Activated CD4-positive, alpha-beta T cell treated with anti-CD3 and anti-CD28 coated beads for 24 hours (primary cell): ENCODE measurements around the gene ORC5.
"Not testable (repeated sequence)": the region's sequence is repeated elsewhere in the genome, so short reads cannot be mapped to it uniquely, and the experiment has no call there.

Experiments
- DNase-seq, 2 donors: peaks; one replicate each; pipeline ENCODE4 v3.0.0-alpha.2; 2020; ENCODE audit warnings: low read depth in 2 of 2

Gene ORC5

DNA sequence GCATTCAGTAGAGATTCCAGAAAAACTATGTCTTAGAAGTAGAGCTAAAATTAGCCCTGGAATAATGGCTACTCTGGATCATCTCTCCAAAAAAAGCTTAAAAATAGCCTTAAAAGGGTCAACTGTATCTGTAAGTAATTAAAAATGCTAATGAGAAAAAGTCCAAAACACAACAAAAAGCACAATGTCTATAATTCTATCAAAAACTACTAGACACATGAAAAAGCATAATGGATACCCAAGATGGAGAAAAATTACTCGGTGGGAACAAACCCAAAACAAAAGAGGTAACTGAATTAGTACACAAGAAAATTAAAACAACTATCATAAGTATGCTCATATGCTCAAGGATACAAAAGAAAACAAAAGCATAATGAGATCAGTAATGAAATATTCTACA is 15.4 kb downstream of the ORC5 start:
- DNase-seq: no peak

DNA sequence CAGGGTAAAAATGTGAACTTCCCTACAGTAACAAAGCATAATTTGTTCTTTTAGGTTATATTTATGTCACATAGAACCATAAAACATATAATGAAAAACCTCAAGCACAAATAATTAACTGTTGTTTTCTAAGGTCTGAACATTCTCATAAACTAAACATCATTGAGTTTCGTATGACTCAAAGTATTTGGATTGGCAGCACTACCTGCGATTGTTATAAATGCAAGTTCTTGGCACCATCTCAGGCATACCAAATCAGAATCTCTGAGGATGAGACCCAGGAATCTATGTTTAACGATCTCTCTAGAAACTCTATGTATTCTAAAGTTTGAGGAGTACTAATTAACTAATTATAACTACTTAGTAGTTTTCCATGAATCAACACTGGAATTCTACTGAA is 22.5 kb downstream of the ORC5 start:
- DNase-seq: no peak

- no peak for DNase-seq
Observed at GRCh38 chr7:104179178-104179577, 28.6 kb downstream of the ORC5 start.

- not testable (repeated sequence) for DNase-seq
Observed at GRCh38 chr7:104177565-104178083, 30.2 kb downstream of the ORC5 start.

- no peak for DNase-seq
Observed at GRCh38 chr7:104176332-104176731, 31.5 kb downstream of the ORC5 start.

DNA sequence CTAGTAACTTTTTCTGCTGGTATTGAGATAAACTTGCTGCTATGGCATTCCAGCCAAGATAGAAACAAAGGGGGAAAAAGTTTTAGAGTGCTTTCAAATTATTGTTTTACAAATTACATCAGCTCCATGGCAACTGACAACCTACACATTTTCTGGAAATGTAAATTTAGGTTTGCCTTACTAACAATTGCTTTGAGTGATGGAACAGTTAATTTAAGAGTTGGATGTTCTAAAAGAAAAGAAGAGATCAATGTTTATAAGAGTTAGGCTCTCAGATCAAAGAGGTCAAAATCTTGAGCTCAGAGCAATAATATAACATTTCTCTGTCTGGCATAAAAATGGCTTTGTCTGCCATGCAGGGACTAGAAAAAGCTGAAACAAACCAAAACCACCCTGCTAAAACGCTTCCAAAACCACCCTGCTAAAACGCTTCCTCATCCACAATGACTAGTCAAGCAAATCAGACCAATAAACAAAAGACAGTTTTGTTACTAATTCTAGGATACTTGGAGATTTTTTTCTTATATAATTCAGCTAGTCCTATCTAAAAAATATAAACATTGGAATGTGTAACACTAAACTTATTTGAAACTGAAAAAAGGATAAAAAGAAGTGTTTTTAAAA is 32.3 kb downstream of the ORC5 start:
- no peak for DNase-seq

GRCh38 chr7:104174798-104175197 is 33.0 kb downstream of the ORC5 start:
- no peak for DNase-seq

DNA sequence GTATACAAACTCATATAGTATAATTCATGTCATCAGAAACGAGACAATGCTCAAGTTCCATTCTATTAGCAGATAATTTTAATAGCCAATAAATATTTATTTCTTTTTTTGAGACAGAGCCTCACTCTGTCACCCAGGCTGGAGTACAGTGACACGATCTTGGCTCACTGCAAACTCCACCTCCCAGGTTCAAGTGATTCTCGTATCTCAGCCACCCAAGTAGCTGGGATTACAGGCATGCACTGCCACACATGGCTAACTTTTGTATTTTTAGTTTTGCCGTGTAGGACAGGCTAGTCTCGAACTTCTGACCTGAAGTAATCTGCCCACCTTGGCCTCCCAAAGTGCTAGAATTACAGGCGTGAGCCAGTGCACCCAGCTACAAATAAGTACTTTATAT is 45.7 kb downstream of the ORC5 start:
- DNase-seq: no peak

DNA sequence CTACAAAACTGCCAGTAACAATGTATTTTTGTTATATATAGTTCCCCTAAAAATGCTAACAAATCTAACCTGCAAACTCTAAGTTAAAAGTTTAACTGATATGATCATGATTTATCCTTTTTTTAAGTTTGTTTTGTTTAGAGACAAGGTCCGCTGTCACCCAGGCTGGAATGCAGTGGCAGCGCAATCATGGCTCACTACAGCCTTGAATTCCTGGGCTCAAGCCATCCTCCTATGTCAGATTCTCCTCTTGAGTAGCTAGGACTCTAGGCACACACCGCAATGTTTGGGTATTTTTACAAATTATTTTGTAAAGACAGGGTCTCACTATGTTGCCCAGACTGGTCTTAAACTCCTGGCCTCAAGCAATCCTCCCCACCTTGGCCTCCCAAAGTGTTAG is 46.6 kb downstream of the ORC5 start:
- no peak for DNase-seq

DNA sequence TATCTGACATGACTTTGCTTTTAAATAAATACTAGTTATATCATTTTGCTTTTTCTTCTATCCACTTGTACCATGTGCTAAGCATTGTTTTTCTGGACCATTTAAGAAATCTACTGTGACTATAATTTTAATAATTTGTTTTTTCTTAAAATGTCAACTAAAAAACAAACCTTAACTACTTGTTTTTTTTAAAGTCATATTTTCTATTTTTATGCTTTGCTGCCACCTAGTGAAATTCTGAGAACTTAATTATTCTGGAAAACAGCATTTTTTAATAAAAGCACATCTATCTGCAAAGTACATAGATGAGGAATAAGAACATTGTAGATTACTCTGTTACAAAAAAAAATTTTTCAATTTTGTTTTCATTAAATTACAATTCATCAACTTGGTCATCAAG is 47.4 kb downstream of the ORC5 start:
- DNase-seq: no peak

DNA sequence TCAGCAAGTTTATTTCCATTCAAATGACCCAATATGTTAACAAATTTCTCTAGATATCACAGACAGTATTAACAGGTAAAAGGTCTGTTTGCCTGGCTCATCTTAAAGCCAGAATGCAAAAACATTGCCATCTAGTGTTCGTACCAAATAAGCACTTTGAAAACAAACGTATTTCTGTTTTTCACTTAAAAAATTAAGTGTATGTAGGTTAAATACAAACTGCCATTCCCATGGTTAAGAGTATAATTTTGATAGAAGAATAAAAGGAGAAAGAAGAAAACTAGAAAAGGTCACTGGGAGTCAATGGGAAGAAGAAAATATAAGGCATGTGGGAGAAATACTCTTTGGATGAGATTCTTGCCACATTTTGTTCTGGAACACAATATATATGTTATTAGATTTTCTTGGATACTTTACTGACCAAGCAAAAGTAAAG is 51.0 kb downstream of the ORC5 start:
- no peak for DNase-seq

DNA sequence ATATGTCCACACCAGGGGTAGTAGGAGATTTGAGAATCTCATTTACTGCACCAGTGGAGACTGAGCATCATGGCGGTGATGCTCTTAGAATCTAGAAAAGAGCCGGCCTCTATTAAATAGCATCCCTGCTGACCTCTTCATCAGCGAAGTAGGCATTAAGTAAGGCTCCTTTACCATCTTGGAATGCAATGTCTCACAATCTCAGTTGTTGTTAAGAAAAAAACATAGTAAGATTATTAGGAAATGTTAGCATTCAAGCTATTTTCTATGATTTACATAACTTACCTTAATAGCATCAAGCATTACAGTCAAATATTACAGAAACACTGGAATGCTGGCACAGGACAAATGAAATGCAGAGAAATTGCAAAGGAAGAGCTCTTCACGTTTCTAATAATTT is 54.5 kb downstream of the ORC5 start:
- no peak for DNase-seq

DNA sequence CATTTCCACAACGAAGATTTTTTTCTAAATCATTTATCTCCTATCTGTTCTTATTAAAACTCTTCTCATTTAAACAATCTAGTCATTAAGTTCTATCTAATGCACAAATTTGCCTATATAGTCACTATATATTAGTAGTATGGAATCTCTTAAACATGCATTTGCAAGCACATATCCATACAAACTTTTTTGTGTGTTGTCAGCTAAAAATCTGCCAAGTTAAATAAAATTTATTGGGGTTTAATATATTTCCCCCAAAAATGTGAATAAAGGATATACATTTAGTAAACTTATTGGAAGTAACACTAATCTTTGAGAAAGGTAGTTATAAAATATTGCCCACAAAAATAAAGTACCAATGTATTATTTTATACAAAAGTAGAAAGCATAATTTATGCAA is 55.3 kb downstream of the ORC5 start:
- DNase-seq: no peak

- no peak for DNase-seq
Observed at GRCh38 chr7:104150470-104150869, 57.3 kb downstream of the ORC5 start.

DNA sequence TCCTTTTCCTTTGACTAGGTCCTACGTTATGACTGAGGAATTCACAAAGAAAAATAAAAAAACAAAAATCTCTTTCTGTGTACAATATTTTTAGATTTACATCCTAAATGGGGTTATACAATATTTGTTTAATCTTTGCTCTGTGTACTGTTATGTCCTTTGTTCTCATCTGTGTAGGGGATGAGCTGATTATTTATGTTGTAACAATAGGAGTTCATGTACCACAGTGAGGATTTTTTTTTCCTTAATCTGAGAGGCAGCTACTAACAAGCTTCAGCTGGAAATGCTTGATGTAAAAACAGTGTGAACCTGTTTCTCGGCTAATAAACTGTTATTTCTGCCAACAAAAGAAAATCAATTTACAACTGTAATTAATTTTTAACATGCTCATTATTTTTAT is 58.0 kb downstream of the ORC5 start:
- no peak for DNase-seq

DNA sequence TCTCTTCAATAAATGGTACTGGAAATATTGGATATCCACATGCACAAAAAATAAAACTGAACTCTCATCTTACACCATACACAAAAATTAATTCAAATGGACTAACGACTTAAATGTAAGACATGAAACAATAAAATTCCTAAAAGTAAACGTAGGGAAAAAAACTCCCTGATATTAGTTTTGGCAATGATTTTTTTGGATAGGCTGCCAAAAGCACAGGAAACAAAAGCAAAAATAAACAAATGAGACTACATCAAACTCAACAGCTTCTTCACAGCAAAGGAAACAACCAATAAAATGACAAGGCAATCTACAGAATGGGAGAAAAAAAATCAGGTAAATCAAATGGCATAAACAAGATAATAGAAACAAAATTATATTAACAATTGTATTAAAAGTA is 65.7 kb downstream of the ORC5 start:
- DNase-seq: no peak

DNA sequence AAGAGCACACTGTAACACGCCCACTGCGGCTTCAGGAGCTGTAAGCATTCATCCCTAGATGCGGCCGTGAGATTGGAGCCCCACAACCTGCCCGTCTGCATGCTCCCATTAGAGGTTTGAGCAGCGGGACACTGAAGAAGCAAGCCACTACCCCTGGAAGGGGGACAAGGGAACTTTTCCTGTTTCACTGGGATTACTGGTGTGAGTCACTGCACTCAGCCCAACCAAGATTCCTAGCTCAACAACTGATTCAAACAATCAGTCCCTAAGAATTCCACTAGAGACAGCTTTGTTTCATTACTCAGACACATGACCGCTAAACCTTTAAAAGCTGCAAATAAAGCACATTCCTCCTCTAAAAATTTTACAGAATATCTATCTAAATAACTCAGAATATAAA is 69.8 kb downstream of the ORC5 start:
- no peak for DNase-seq

DNA sequence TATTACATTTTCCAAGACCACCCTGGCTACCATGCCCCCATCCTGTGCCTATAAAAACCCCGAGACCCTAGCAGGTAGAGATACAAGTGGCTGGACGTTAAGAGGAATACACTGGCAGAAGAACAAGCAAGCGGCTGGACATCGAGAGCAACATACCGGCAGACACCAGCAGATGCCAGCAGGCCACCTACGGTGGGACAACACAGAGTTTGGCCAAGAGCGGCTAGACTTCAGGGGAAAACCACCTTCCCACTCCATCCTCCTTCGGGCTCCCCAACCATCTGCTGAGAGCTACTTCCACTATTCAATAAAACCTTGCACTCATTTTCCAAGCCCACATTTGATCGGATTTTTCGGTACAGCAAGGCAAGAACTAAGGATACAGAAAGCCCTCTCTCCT is 70.3 kb downstream of the ORC5 start:
- DNase-seq: no peak

DNA sequence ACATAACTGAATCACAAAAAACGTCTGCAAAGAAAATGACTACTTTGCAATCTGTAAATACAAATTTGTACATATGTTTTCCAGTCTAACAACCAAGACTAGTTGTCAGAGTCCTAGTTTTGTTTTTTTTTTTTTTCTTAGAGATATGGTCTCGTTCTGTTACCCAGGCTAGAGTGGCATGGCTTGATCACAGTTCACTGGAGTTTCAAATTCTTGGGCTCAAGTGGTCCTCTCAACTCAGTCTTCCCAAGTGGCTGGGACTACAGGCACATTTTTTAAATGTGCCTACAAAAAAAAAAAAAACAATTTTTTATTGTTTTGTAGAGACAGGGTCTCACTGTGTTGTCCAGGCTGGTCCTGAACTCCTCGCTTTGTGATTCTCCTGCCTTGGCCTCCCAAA is 70.8 kb downstream of the ORC5 start:
- no peak for DNase-seq

- no peak for DNase-seq
Observed at GRCh38 chr7:104136561-104136960, 71.3 kb downstream of the ORC5 start.

- no peak for DNase-seq
Observed at GRCh38 chr7:104135760-104136558, 71.9 kb downstream of the ORC5 start.

GRCh38 chr7:104133238-104133637 is 74.6 kb downstream of the ORC5 start:
- no peak for DNase-seq

- no peak for DNase-seq
Observed at GRCh38 chr7:104130726-104131125, 77.1 kb downstream of the ORC5 start.
